OCI-LY1 (cell line): Measurements from ENCODE around the gene CNN3.

Experiments
- H2AFZ ChIP-seq: fragments of 200-600 bp; sonication (generic), shearing (Covaris generic); 2 replicates; pipeline ENCODE4 v1.6.0; 2014; ENCODE audit warnings: antibody characterized with exemption, mild to moderate bottlenecking, low read length
- H3F3A ChIP-seq: fragments of 200-600 bp; sonication (generic), shearing (Covaris generic); 2 replicates; pipeline ENCODE4 v1.6.0; 2014; ENCODE audit warnings: mild to moderate bottlenecking, antibody characterized with exemption, low read length, moderate library complexity; ENCODE audit not compliant: insufficient read depth
- H3K27ac ChIP-seq: fragments of 200-600 bp; sonication (generic); 2 replicates; pipeline ENCODE4 v1.5.1; 2014; ENCODE audit warnings: low read length, mixed run types, mild to moderate bottlenecking, low read depth; ENCODE audit not compliant: poor library complexity, severe bottlenecking
- H3K27me3 ChIP-seq: fragments of 200-600 bp; sonication (generic); 2 replicates; pipeline ENCODE4 v1.6.0; 2014; ENCODE audit warnings: antibody characterized with exemption, mild to moderate bottlenecking, low read length, moderate library complexity; ENCODE audit not compliant: insufficient read depth
- H3K36me3 ChIP-seq: fragments of 200-600 bp; sonication (generic); 2 replicates; pipeline ENCODE4 v1.6.1; 2014; ENCODE audit warnings: mild to moderate bottlenecking, antibody characterized with exemption, low read length, moderate library complexity, mixed read lengths; ENCODE audit not compliant: insufficient read depth
- H3K4me1 ChIP-seq: fragments of 200-600 bp; sonication (generic); 2 replicates; pipeline ENCODE4 v1.5.1; 2014; ENCODE audit warnings: mild to moderate bottlenecking, low read length, moderate library complexity; ENCODE audit not compliant: insufficient read depth, severe bottlenecking
- H3K4me2 ChIP-seq: fragments of 200-600 bp; sonication (generic), shearing (Covaris generic); 2 replicates; pipeline ENCODE4 v1.6.1; 2014; ENCODE audit warnings: low read length
- H3K4me3 ChIP-seq: fragments of 200-600 bp; sonication (generic); 2 replicates; pipeline ENCODE4 v1.5.1; 2014; ENCODE audit warnings: low read length, low read depth, mild to moderate bottlenecking, mixed read lengths; ENCODE audit not compliant: poor library complexity, severe bottlenecking
- H3K79me2 ChIP-seq: fragments of 200-600 bp; shearing (Covaris generic); 2 replicates; pipeline ENCODE4 v1.6.1; 2016; ENCODE audit warnings: mixed run types, low read length, mixed read lengths; ENCODE audit not compliant: insufficient read depth
- H3K9ac ChIP-seq: fragments of 200-600 bp; sonication (generic), shearing (Covaris generic); 2 replicates; pipeline ENCODE4 v1.6.1; 2014; ENCODE audit warnings: mild to moderate bottlenecking, low read length, mixed read lengths
- H3K9me2 ChIP-seq: fragments of 200-600 bp; sonication (generic), shearing (Covaris generic); 2 replicates; pipeline ENCODE4 v1.6.1; 2014; ENCODE audit warnings: low read depth, mild to moderate bottlenecking, low read length, mixed read lengths
- H3K9me3 ChIP-seq: fragments of 200-600 bp; shearing (Covaris generic); 2 replicates; pipeline ENCODE4 v1.6.1; 2014; ENCODE audit warnings: low read length, mixed read lengths
- H4K20me1 ChIP-seq: fragments of 200-600 bp; sonication (generic), shearing (Covaris generic); 2 replicates; pipeline ENCODE4 v1.6.0; 2016; ENCODE audit warnings: mild to moderate bottlenecking, low read length; ENCODE audit not compliant: insufficient read depth
- CTCF ChIP-seq: fragments of 200-600 bp; sonication (generic), shearing (Covaris generic); IDR thresholded peaks from 2 replicates; pipeline ENCODE4 v1.5.1; 2017; ENCODE audit warnings: mild to moderate bottlenecking, antibody characterized with exemption, low read length, moderate library complexity, mixed read lengths
- EZH2 ChIP-seq: fragments of 200-600 bp; sonication (generic), shearing (Covaris generic); IDR thresholded peaks from 2 replicates; pipeline ENCODE4 v1.8.0; 2017; ENCODE audit warnings: borderline replicate concordance, mixed run types, mild to moderate bottlenecking, antibody characterized with exemption, low read length, moderate library complexity, mixed read lengths

Gene CNN3

GRCh38 chr1:94920061-94920460, 6.8 kb downstream of the CNN3 start:
- Histone ChIP-seq H4K20me1 (no peaks in the 10 kb centered on the region), H3K79me2 (no peaks in the 10 kb centered on the region), H3F3A (no peaks in the 10 kb centered on the region)

GRCh38 chr1:94919241-94920030, 7.5 kb downstream of the CNN3 start:
- Histone ChIP-seq H3K4me3 (no peak overlapping the region), H3K27ac (no peak overlapping the region), H3K9ac (no peak overlapping the region), H2AFZ (no peak overlapping the region), H3K27me3 (no peaks in the 10 kb centered on the region), H3K9me2 (no peaks in the 10 kb centered on the region), H3K9me3 (no peaks in the 10 kb centered on the region), H3K79me2 (no peaks in the 10 kb centered on the region), H3K4me2 (no peak overlapping the region), H3K4me1 (no peaks in the 10 kb centered on the region), H4K20me1 (no peaks in the 10 kb centered on the region), H3F3A (no peaks in the 10 kb centered on the region), H3K36me3 (no peaks in the 10 kb centered on the region)
- TF ChIP-seq EZH2 (no peak), CTCF (no peak)

More at GRCh38 chr1:94920061-94920460, 6.8 kb downstream of the CNN3 start:
- H3K9ac ChIP-seq, result no peak overlapping the region
- H3K36me3 ChIP-seq, result no peaks in the 10 kb centered on the region
- H3K4me2 ChIP-seq, result no peak overlapping the region
- H3K27me3 ChIP-seq, result no peaks in the 10 kb centered on the region
- no peaks in the 10 kb centered on the region for H3K9me3 ChIP-seq
- no peaks in the 10 kb centered on the region for H3K9me2 ChIP-seq
- no peak for TF ChIP-seq CTCF
- no peaks in the 10 kb centered on the region for H3K4me1 ChIP-seq
- H2AFZ ChIP-seq, result no peak overlapping the region
- H3K27ac ChIP-seq, result no peak overlapping the region
- H3K4me3 ChIP-seq, result no peak overlapping the region

- Histone ChIP-seq H3K4me1 (no peaks in the 10 kb centered on the region), H3K9ac (no peak overlapping the region), H3F3A (no peaks in the 10 kb centered on the region), H2AFZ (no peak overlapping the region), H3K27me3 (no peaks in the 10 kb centered on the region), H4K20me1 (no peaks in the 10 kb centered on the region), H3K27ac (no peak overlapping the region), H3K79me2 (no peaks in the 10 kb centered on the region), H3K36me3 (no peaks in the 10 kb centered on the region), H3K4me2 (no peak overlapping the region), H3K9me3 (no peaks in the 10 kb centered on the region), H3K9me2 (no peaks in the 10 kb centered on the region), H3K4me3 (no peak overlapping the region)
- TF ChIP-seq EZH2 (no peak), CTCF (no peak)
Observed at GRCh38 chr1:94917251-94917650, 9.7 kb downstream of the CNN3 start.
